Measurements from ENCODE around the gene NEURL1B. TPM values are rescaled to one million over a fixed set of nuclear protein-coding genes. Genes with fewer than 3 reads are reported as not detected.

The NEURL1B gene
- total and polyA plus RNA-seq, 10 of the 15 experiments (the other 5 are each of a cell fraction or from before 2014, with no cell fraction given) = 0.04 to 0.28 (median 0.05) TPM; not detected in 4

DNA sequence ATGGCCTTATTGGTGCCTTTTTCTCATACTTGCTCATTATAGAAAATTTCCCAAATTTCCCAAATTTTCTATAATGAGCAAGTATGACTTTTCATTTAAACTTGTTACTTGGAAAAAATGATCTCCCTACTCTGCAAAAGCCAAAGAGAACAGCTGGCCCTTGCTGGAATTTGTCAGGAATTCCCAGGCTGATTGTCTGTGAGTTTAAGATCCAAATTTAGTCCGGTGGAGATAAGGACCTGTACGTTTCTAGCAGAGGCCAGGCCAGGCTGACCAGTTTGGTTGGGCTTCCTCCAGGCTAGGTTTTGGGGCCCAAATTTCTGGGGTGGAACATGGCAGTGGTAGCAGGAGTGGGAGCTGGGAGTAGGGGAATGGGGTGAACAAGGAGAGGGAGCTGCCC, 51.9 kb downstream of the NEURL1B start:
- POLR2A ChIA-PET = no interaction called here
- Histone ChIP-seq H3K27ac (ENCODE audit: control insufficient read depth, insufficient read depth) (no peak overlapping the region), H3K27me3 (replicated peaks in 1 of 2; ENCODE audit: control insufficient read depth in 2 of 2, insufficient read depth in 2 of 2, low read length in 1 of 2) (no peaks in the 10 kb centered on the region), H3K9ac (ENCODE audit: control insufficient read depth, insufficient read depth, low read length) (no peak overlapping the region), H4K20me1 (ENCODE audit: control insufficient read depth, insufficient read depth) (no peaks in the 10 kb centered on the region), H3K4me2 (ENCODE audit: control insufficient read depth, insufficient read depth) (no peak overlapping the region), H3K4me3 (no peak overlapping the region), H3K9me3 (replicated peaks; ENCODE audit: control insufficient read depth, insufficient read depth, low read length) (no peaks in the 10 kb centered on the region), H3K4me1 (ENCODE audit: control insufficient read depth, insufficient read depth, low read length) (peaks cover 30% of the 10 kb centered on the region), H2AFZ (ENCODE audit: control insufficient read depth, low read depth, low read length) (no peak overlapping the region), H3K36me3 (ENCODE audit: control insufficient read depth in 2 of 2, insufficient read depth in 2 of 2, low read length in 1 of 2) (no peaks in the 10 kb centered on the region), H3K79me2 (ENCODE audit: control insufficient read depth, insufficient read depth, low read length) (no peaks in the 10 kb centered on the region)
- no peak for ATAC-seq
- in situ Hi-C loops (cut with MboI) = no loop called here
- no TSS peak for BruUV-seq (replicated peaks)
- no peak for DNase-seq (ENCODE audit: low read depth, low spot score)
- TF ChIP-seq SUPT20H (IDR thresholded peaks at IDR 0.05; ENCODE audit: borderline replicate concordance, control insufficient read depth, low read depth, low read length) (no peak), JUND (IDR thresholded peaks at IDR 0.05; ENCODE audit: low read depth, low read length) (no peak), CBX3 (IDR thresholded peaks at IDR 0.05; ENCODE audit: borderline replicate concordance, low read depth) (no peak), ZNF384 (IDR thresholded peaks at IDR 0.05; ENCODE audit: borderline replicate concordance, low read depth, low read length) (no peak), EGR1 (IDR thresholded peaks at IDR 0.05; ENCODE audit: borderline replicate concordance in 1 of 2, low read depth in 2 of 2, low read length in 2 of 2) (no peak), WRNIP1 (IDR thresholded peaks at IDR 0.05; ENCODE audit: borderline replicate concordance, low read depth, low read length) (no peak), SMC3 (IDR thresholded peaks at IDR 0.05; ENCODE audit: borderline replicate concordance, low read length) (no peak), BHLHE40 (IDR thresholded peaks at IDR 0.05; ENCODE audit: borderline replicate concordance in 1 of 2, low read depth in 2 of 2, low read length in 1 of 2) (no peak), SMAD1 (IDR thresholded peaks at IDR 0.05; ENCODE audit: low read depth, partially characterized antibody) (no peak), ZNF592 (IDR thresholded peaks at IDR 0.05) (no peak), FOXM1 (IDR thresholded peaks at IDR 0.05; ENCODE audit: low read depth, low read length) (no peak), USF1 (IDR thresholded peaks at IDR 0.05; ENCODE audit: borderline replicate concordance, extremely low read length, insufficient read depth, low read depth, low read length) (no peak), POLR2AphosphoS2 (IDR thresholded peaks at IDR 0.05; ENCODE audit: low read depth, low read length) (no peak)
- TF ChIP-seq, protein P1, sequence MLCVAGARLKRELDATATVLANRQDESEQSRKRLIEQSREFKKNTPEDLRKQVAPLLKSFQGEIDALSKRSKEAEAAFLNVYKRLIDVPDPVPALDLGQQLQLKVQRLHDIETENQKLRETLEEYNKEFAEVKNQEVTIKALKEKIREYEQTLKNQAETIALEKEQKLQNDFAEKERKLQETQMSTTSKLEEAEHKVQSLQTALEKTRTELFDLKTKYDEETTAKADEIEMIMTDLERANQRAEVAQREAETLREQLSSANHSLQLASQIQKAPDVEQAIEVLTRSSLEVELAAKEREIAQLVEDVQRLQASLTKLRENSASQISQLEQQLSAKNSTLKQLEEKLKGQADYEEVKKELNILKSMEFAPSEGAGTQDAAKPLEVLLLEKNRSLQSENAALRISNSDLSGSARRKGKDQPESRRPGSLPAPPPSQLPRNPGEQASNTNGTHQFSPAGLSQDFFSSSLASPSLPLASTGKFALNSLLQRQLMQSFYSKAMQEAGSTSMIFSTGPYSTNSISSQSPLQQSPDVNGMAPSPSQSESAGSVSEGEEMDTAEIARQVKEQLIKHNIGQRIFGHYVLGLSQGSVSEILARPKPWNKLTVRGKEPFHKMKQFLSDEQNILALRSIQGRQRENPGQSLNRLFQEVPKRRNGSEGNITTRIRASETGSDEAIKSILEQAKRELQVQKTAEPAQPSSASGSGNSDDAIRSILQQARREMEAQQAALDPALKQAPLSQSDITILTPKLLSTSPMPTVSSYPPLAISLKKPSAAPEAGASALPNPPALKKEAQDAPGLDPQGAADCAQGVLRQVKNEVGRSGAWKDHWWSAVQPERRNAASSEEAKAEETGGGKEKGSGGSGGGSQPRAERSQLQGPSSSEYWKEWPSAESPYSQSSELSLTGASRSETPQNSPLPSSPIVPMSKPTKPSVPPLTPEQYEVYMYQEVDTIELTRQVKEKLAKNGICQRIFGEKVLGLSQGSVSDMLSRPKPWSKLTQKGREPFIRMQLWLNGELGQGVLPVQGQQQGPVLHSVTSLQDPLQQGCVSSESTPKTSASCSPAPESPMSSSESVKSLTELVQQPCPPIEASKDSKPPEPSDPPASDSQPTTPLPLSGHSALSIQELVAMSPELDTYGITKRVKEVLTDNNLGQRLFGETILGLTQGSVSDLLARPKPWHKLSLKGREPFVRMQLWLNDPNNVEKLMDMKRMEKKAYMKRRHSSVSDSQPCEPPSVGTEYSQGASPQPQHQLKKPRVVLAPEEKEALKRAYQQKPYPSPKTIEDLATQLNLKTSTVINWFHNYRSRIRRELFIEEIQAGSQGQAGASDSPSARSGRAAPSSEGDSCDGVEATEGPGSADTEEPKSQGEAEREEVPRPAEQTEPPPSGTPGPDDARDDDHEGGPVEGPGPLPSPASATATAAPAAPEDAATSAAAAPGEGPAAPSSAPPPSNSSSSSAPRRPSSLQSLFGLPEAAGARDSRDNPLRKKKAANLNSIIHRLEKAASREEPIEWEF (IDR thresholded peaks at IDR 0.05; ENCODE audit: insufficient replicate concordance, low read depth, low read length) = no peak
- intact Hi-C loops (cut with micrococcal nuclease; ENCODE audit: unreplicated experiment) = loop anchor here (10.0 kb wide), 1 partner anchor 588 kb away; no protein-coding TSS in a partner anchor
- RAD21 ChIA-PET (ENCODE audit: unreplicated experiment) = no interaction called here
- SMC1A ChIA-PET (ENCODE audit: uncharacterized antibody, unreplicated experiment) = no interaction called here
- WGBS (ENCODE audit: insufficient coverage, insufficient replicate concordance, low lambda C conversion rate, missing lambda C conversion rate) = 6% methylated on average over 2 of the region's 2 CpGs
- no peak for FAIRE-seq
- CTCF ChIA-PET = no interaction called here
